Naive thymus-derived CD4-positive, alpha-beta T cell (primary cell): ENCODE results near the gene MOCOS. TPM values are rescaled to one million over a fixed set of nuclear protein-coding genes. Genes with fewer than 3 reads are reported as not detected.

Experiments
- ATAC-seq: fragments of 150-1000 bp; cut with Tn5 transposase; 2 replicates; pipeline ENCODE4 v1.10.0; 2021; ENCODE audit warnings: mild to moderate bottlenecking, moderate library complexity
- CTCF ChIA-PET: fragments of 350-600 bp; sonication (Branson Sonifier 250); formaldehyde crosslinking; loops from one replicate; lab custom pipeline; 2021; ENCODE audit warnings: antibody characterized with exemption; lab: Charles Lee
- POLR2A ChIA-PET: fragments of 350-600 bp; sonication (Branson Sonifier 250); formaldehyde crosslinking; loops from one replicate; lab custom pipeline; 2021; ENCODE audit warnings: antibody characterized with exemption, inconsistent platforms; lab: Charles Lee
- DNase-seq, 9 donors: peaks; one replicate each; pipeline versions ENCODE4 v3.0.0 to v3.0.0-alpha.2; 2020 to 2022; ENCODE audit warnings: mixed read lengths in 1 of 9
- H3K27ac ChIP-seq: one replicate; pipeline ENCODE4 v1.7.0; 2013; ENCODE audit warnings: mild to moderate bottlenecking, low read depth, low read length, moderate library complexity
- H3K27me3 ChIP-seq, 2 donors: one replicate each; pipeline ENCODE4 v1.7.0; 2013; ENCODE audit warnings: low read length in 2 of 2, mild to moderate bottlenecking in 2 of 2, moderate library complexity in 2 of 2; ENCODE audit not compliant: control insufficient read depth in 2 of 2, insufficient read depth in 2 of 2
- H3K36me3 ChIP-seq, 3 experiments: 1 replicate in 2 of 3; 2 replicates in 1 of 3; pipeline ENCODE4 v1.7.0; 2013; ENCODE audit warnings: low read length in 3 of 3, mild to moderate bottlenecking in 3 of 3, moderate library complexity in 1 of 3; ENCODE audit not compliant: insufficient read depth in 3 of 3, control insufficient read depth in 2 of 3
- H3K4me1 ChIP-seq, 2 donors: one replicate each; pipeline ENCODE4 v1.7.0; 2013; ENCODE audit warnings: low read length in 2 of 2, mild to moderate bottlenecking in 2 of 2, moderate library complexity in 1 of 2; ENCODE audit not compliant: control insufficient read depth in 2 of 2, insufficient read depth in 2 of 2
- H3K4me3 ChIP-seq: 2 replicates; pipeline ENCODE4 v1.7.0; 2013; ENCODE audit warnings: mild to moderate bottlenecking, low read length
- H3K9me3 ChIP-seq, 3 experiments: 1 replicate in 2 of 3; 2 replicates in 1 of 3; pipeline ENCODE4 v1.7.0; 2013; ENCODE audit warnings: low read length in 3 of 3; ENCODE audit not compliant: control insufficient read depth in 2 of 3
- H3K27ac Mint-ChIP-seq, 9 donors: one replicate each; pipeline ENCODE4 v1.8.0; 2020 to 2022; ENCODE audit warnings: mixed read lengths in 9 of 9, mild to moderate bottlenecking in 8 of 9, moderate library complexity in 5 of 9, inconsistent platforms in 2 of 9
- H3K27me3 Mint-ChIP-seq, 5 donors: one replicate each; pipeline ENCODE4 v1.8.0; 2021 to 2022; ENCODE audit warnings: mixed read lengths in 5 of 5, mild to moderate bottlenecking in 1 of 5
- H3K36me3 Mint-ChIP-seq, 5 donors: one replicate each; pipeline ENCODE4 v1.8.0; 2020 to 2022; ENCODE audit warnings: mixed read lengths in 5 of 5, mild to moderate bottlenecking in 3 of 5, inconsistent platforms in 1 of 5
- H3K4me1 Mint-ChIP-seq, 7 donors: one replicate each; pipeline ENCODE4 v1.8.0; 2020 to 2022; ENCODE audit warnings: mixed read lengths in 7 of 7, mild to moderate bottlenecking in 3 of 7, inconsistent platforms in 1 of 7
- H3K4me3 Mint-ChIP-seq, 10 donors: one replicate each; pipeline ENCODE4 v1.8.0; 2020 to 2022; ENCODE audit warnings: mild to moderate bottlenecking in 10 of 10, mixed read lengths in 10 of 10, moderate library complexity in 6 of 10, inconsistent platforms in 2 of 10
- H3K9me3 Mint-ChIP-seq, 11 donors: one replicate each; pipeline ENCODE4 v1.8.0; 2020 to 2022; ENCODE audit warnings: mixed read lengths in 11 of 11, mild to moderate bottlenecking in 4 of 11, inconsistent platforms in 1 of 11, moderate library complexity in 1 of 11
- intact Hi-C, 2 donors: fragments of 100-400 bp; cut with micrococcal nuclease; formaldehyde crosslinking; loops; one replicate each; pipeline ENCODE4 v1.15.1; 2023
- polyA plus RNA-seq, 2 donors: library from polyadenylated mRNA; unstranded; fragments of 300-500 nt; fragmentation: Illumina TruSeq; gene quantifications; one replicate each; pipeline ENCODE4 v1.2.3, GENCODE V29; 2021
- total RNA-seq, 6 experiments: library from RNA in 5 of 6; stranded (reverse) in 5 of 6; gene quantifications; 1 replicate in 5 of 6; 2 replicates in 1 of 6; pipeline ENCODE4 v1.2.3 and lab custom pipeline; 2021 to 2026

The MOCOS gene
- total and polyA plus RNA-seq, 7 experiments from 2014 or later: 0.05 TPM; not detected in 6

GRCh38 chr18:36152781-36153180 is 34.5 kb upstream of the MOCOS start:
- Mint-ChIP-seq H3K27ac (peak overlapping the region in 2 of 9 donors; percentile 19 to 29), H3K36me3 (peaks cover 22 to 55% (median 29%) of the 10 kb centered on the region in 5 donors), H3K9me3 (no peaks in the 10 kb centered on the region), H3K4me3 (no peak overlapping the region), H3K4me1 (peaks cover 6 to 28% (median 13%) of the 10 kb centered on the region in 7 donors), H3K27me3 (no peaks in the 10 kb centered on the region)
- CTCF ChIA-PET: no interaction called here
- no peak for DNase-seq
- Histone ChIP-seq H3K27me3 (no peaks in the 10 kb centered on the region), H3K27ac (no peak overlapping the region), H3K9me3 (no peaks in the 10 kb centered on the region), H3K4me3 (no peak overlapping the region), H3K36me3 (peaks cover 8 to 92% (median 12%) of the 10 kb centered on the region in 3 experiments), H3K4me1 (no peaks in the 10 kb centered on the region)
- POLR2A ChIA-PET: no interaction called here
- intact Hi-C loops: loop anchor here in 1 of 2 donors (2.0 kb wide), 1 partner anchor 14 kb away; no protein-coding TSS in a partner anchor
- no peak for ATAC-seq

GRCh38 chr18:36153203-36153602 is 34.1 kb upstream of the MOCOS start:
- Histone ChIP-seq H3K4me3 (no peak overlapping the region), H3K4me1 (no peaks in the 10 kb centered on the region), H3K36me3 (peaks cover 8 to 91% (median 14%) of the 10 kb centered on the region in 3 experiments), H3K27ac (no peak overlapping the region), H3K9me3 (no peaks in the 10 kb centered on the region), H3K27me3 (no peaks in the 10 kb centered on the region)
- Mint-ChIP-seq H3K4me3 (no peak overlapping the region), H3K36me3 (peaks cover 22 to 59% (median 29%) of the 10 kb centered on the region in 5 donors), H3K27ac (peak overlapping the region in 2 of 9 donors; percentile 29 to 68), H3K9me3 (no peaks in the 10 kb centered on the region), H3K4me1 (peaks cover 6 to 32% (median 13%) of the 10 kb centered on the region in 7 donors), H3K27me3 (no peaks in the 10 kb centered on the region)
- ChIA-PET POLR2A (no interaction called here), CTCF (no interaction called here)
- intact Hi-C loops: loop anchor here in 1 of 2 donors (2.0 kb wide), 1 partner anchor 14 kb away; no protein-coding TSS in a partner anchor
- no peak for DNase-seq
- ATAC-seq: no peak

- ATAC-seq (no peak), DNase-seq (no peak)
- Histone ChIP-seq H3K36me3 (peaks cover 8 to 91% (median 17%) of the 10 kb centered on the region in 3 experiments), H3K27me3 (no peaks in the 10 kb centered on the region), H3K4me1 (no peaks in the 10 kb centered on the region), H3K9me3 (no peaks in the 10 kb centered on the region), H3K4me3 (no peak overlapping the region), H3K27ac (no peak overlapping the region)
- intact Hi-C loops: loop anchor here in 1 of 2 donors (2.0 kb wide), 1 partner anchor 15 kb away; no protein-coding TSS in a partner anchor
- Mint-ChIP-seq H3K27ac (peak overlapping the region in 1 of 9 donors; percentile 38), H3K4me1 (peaks cover 6 to 35% (median 14%) of the 10 kb centered on the region in 7 donors), H3K36me3 (peaks cover 25 to 64% (median 33%) of the 10 kb centered on the region in 5 donors), H3K9me3 (no peaks in the 10 kb centered on the region), H3K4me3 (no peak overlapping the region), H3K27me3 (no peaks in the 10 kb centered on the region)
- ChIA-PET POLR2A (no interaction called here), CTCF (no interaction called here)
Measured at GRCh38 chr18:36153771-36154170, 33.5 kb upstream of the MOCOS start.

- intact Hi-C loops: no loop called here
- peaks cover 7 to 43% (median 21%) of the 10 kb centered on the region in 7 donors for H3K4me1 Mint-ChIP-seq
- Histone ChIP-seq H3K4me1 (no peaks in the 10 kb centered on the region), H3K9me3 (no peaks in the 10 kb centered on the region), H3K4me3 (no peak overlapping the region), H3K36me3 (peaks cover 16 to 88% (median 25%) of the 10 kb centered on the region in 3 experiments), H3K27me3 (no peaks in the 10 kb centered on the region), H3K27ac (no peak overlapping the region)
- H3K36me3 Mint-ChIP-seq: peaks cover 27 to 59% (median 37%) of the 10 kb centered on the region in 5 donors
- ATAC-seq: no peak
- CTCF ChIA-PET: no interaction called here
- no peaks in the 10 kb centered on the region for H3K27me3 Mint-ChIP-seq
- peak overlapping the region in 3 of 9 donors; percentile 33 to 57 (median 52) for H3K27ac Mint-ChIP-seq
- DNase-seq: no peak
- no peak overlapping the region for H3K4me3 Mint-ChIP-seq
- POLR2A ChIA-PET: interaction anchor here (0.8 to 1.9 kb wide), 2 partner anchors 27 kb away, joined by 3 to 6 read pairs; partner anchors contain the start of genes ELP2 and SLC39A6
- no peaks in the 10 kb centered on the region for H3K9me3 Mint-ChIP-seq
Measured at GRCh38 chr18:36155851-36156757, 31.2 kb upstream of the MOCOS start.

GRCh38 chr18:36157441-36157840 is 29.9 kb upstream of the MOCOS start:
- Mint-ChIP-seq H3K9me3 (no peaks in the 10 kb centered on the region), H3K4me3 (no peak overlapping the region), H3K36me3 (peaks cover 28 to 62% (median 36%) of the 10 kb centered on the region in 5 donors), H3K27ac (peak overlapping the region in 4 of 9 donors; percentile 18 to 72 (median 50)), H3K4me1 (peaks cover 7 to 50% (median 21%) of the 10 kb centered on the region in 7 donors), H3K27me3 (no peaks in the 10 kb centered on the region)
- Histone ChIP-seq H3K9me3 (no peaks in the 10 kb centered on the region), H3K4me3 (no peak overlapping the region), H3K27ac (no peak overlapping the region), H3K4me1 (no peaks in the 10 kb centered on the region), H3K36me3 (peaks cover 16 to 91% (median 25%) of the 10 kb centered on the region in 3 experiments), H3K27me3 (no peaks in the 10 kb centered on the region)
- ATAC-seq: no peak
- ChIA-PET CTCF (interaction anchor here (0.6 kb wide), 1 partner anchor 167 kb away, joined by 3 read pairs; no protein-coding TSS in a partner anchor), POLR2A (interaction anchor here (0.8 kb wide), 1 partner anchor 28 kb away, joined by 3 read pairs; the partner anchor contains the start of gene SLC39A6)
- intact Hi-C loops: no loop called here
- DNase-seq: no peak

- POLR2A ChIA-PET: no interaction called here
- no peak overlapping the region for H3K27ac ChIP-seq
- H3K4me3 ChIP-seq: no peak overlapping the region
- ATAC-seq (no peak), DNase-seq (no peak)
- intact Hi-C loops: no loop called here
- no peaks in the 10 kb centered on the region for H3K9me3 Mint-ChIP-seq
- no peaks in the 10 kb centered on the region for H3K27me3 Mint-ChIP-seq
- no peak overlapping the region for H3K4me3 Mint-ChIP-seq
- H3K4me1 Mint-ChIP-seq: peaks cover 7 to 45% (median 21%) of the 10 kb centered on the region in 7 donors
- H3K36me3 ChIP-seq: peaks cover 9 to 83% (median 25%) of the 10 kb centered on the region in 3 experiments
- no peaks in the 10 kb centered on the region for H3K4me1 ChIP-seq
- no peaks in the 10 kb centered on the region for H3K9me3 ChIP-seq
- H3K36me3 Mint-ChIP-seq: peaks cover 22 to 60% (median 36%) of the 10 kb centered on the region in 5 donors
- CTCF ChIA-PET: interaction anchor here (0.6 kb wide), 1 partner anchor 442 kb away, joined by 3 read pairs; no protein-coding TSS in a partner anchor
- no peaks in the 10 kb centered on the region for H3K27me3 ChIP-seq
- peak overlapping the region in 5 of 9 donors; percentile 9 to 67 (median 46) for H3K27ac Mint-ChIP-seq
Measured at GRCh38 chr18:36158266-36158867, 28.9 kb upstream of the MOCOS start.
